Prostate gland (tissue), 2 donors: ENCODE measurements around the gene VRK1.

Source experiments
- POLR2A ChIP-seq: fragments of 450-650 bp; IDR thresholded peaks from one replicate; pipeline ENCODE4 v1.6.1; 2016; ENCODE audit warnings: antibody characterized with exemption, mild to moderate bottlenecking
- POLR2AphosphoS5 ChIP-seq: sonication (generic); formaldehyde crosslinking; IDR thresholded peaks from one replicate; pipeline ENCODE4 v1.6.1; 2017; ENCODE audit warnings: antibody characterized with exemption
- TF ChIP-seq, protein P1 (sequence below), 4 experiments: fragments of 200-600 bp in 2 of 4; fragments of 450-650 bp in 2 of 4; sonication (generic) in 2 of 4; IDR thresholded peaks; 1 replicate in 3 of 4; 2 replicates in 1 of 4; pipeline ENCODE4 v1.5.1; 2016 to 2019; ENCODE audit warnings: antibody characterized with exemption in 4 of 4, mild to moderate bottlenecking in 2 of 4, moderate library complexity in 2 of 4

DNA sequence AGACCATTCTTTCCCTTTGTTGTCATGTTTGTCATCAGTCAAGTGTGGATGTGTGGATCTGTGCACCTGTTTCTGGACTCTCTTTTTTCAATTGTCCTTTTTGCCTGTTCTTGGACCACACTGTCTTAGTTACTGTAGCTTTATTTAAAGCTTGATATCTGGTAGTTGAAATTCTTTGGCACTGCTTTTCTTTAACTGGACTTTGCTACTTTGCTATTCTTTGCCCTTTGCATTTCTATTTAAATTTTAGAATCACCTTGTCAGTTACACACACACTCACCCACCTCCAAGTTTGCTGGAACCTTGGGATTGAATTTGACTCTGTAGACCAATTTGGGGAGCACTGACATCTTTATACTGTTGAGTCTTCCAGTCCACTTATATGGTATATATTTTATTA, 61.5 kb downstream of the VRK1 start:
- TF ChIP-seq, protein P1, sequence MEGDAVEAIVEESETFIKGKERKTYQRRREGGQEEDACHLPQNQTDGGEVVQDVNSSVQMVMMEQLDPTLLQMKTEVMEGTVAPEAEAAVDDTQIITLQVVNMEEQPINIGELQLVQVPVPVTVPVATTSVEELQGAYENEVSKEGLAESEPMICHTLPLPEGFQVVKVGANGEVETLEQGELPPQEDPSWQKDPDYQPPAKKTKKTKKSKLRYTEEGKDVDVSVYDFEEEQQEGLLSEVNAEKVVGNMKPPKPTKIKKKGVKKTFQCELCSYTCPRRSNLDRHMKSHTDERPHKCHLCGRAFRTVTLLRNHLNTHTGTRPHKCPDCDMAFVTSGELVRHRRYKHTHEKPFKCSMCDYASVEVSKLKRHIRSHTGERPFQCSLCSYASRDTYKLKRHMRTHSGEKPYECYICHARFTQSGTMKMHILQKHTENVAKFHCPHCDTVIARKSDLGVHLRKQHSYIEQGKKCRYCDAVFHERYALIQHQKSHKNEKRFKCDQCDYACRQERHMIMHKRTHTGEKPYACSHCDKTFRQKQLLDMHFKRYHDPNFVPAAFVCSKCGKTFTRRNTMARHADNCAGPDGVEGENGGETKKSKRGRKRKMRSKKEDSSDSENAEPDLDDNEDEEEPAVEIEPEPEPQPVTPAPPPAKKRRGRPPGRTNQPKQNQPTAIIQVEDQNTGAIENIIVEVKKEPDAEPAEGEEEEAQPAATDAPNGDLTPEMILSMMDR (IDR thresholded peaks at IDR 0.05) = no peak
- TF ChIP-seq POLR2AphosphoS5 (no peak), POLR2A (no peak)
